Lower leg skin (tissue), 4 donors: Measurements from ENCODE around the gene DOCK11. TPM values are rescaled to one million over a fixed set of nuclear protein-coding genes. Genes with fewer than 3 reads are reported as not detected.

ENCODE experiments used
- DNase-seq, 2 donors: peaks; one replicate each; pipeline ENCODE4 v3.0.0-alpha.2; 2019; ENCODE audit warnings: low spot score in 2 of 2
- H3K4me3 ChIP-seq: fragments of 200-600 bp; sonication (generic); 2 replicates; pipeline ENCODE4 v1.5.1; 2017; ENCODE audit warnings: mild to moderate bottlenecking, low read depth; ENCODE audit not compliant: poor library complexity, severe bottlenecking
- CTCF ChIP-seq, 3 donors: fragments of 450-650 bp; IDR thresholded peaks; one replicate each; pipeline ENCODE4 v1.5.1; 2016; ENCODE audit warnings: antibody characterized with exemption in 3 of 3, mild to moderate bottlenecking in 3 of 3, moderate library complexity in 2 of 3
- POLR2A ChIP-seq, 2 donors: fragments of 450-650 bp; IDR thresholded peaks; one replicate each; pipeline ENCODE4 v1.6.1; 2016 to 2017; ENCODE audit warnings: antibody characterized with exemption in 2 of 2, mild to moderate bottlenecking in 1 of 2, moderate library complexity in 1 of 2
- WGBS, 2 donors: methylation state at CpG; one replicate each; pipeline ENCODE4 v1.1.5; 2018; 5-methylcytosine and 5-hydroxymethylcytosine counted together
- intact Hi-C: fragments of 100-400 bp; cut with DNase I; formaldehyde crosslinking; loops from one replicate; pipeline ENCODE4 v1.15.0; 2023; ENCODE audit warnings: low total_unique reads
- total RNA-seq, 4 donors: library from RNA; depleted of rRNA; stranded (reverse); fragments of >200 nt; gene quantifications; one replicate each; pipeline ENCODE4 v1.1.0, GENCODE V29; 2016

DOCK11 gene
- total RNA-seq, 4 donors from 2014 or later, result 3.5 to 11.1 (median 5.5) TPM

- no peak for TF ChIP-seq CTCF (IDR thresholded peaks at IDR 0.05)
- TF ChIP-seq POLR2A (IDR thresholded peaks at IDR 0.05), result no peak
- H3K4me3 ChIP-seq, result no peak overlapping the region
- WGBS, 2 donors, result 77 to 78% methylated on average over 4 of the region's 4 CpGs
- intact Hi-C loops, result no loop called here
- no peak for DNase-seq
Measured at GRCh38 chrX:118540342-118540741, 44.7 kb downstream of the DOCK11 start.

GRCh38 chrX:118541482-118541881 is 45.9 kb downstream of the DOCK11 start:
- TF ChIP-seq POLR2A (IDR thresholded peaks at IDR 0.05) (no peak), CTCF (IDR thresholded peaks at IDR 0.05) (no peak)
- no peak for DNase-seq
- WGBS, 2 donors, result 76 to 94% methylated on average over 3 of the region's 3 CpGs
- H3K4me3 ChIP-seq, result no peak overlapping the region
- intact Hi-C loops, result no loop called here

- TF ChIP-seq CTCF (IDR thresholded peaks at IDR 0.05) (no peak), POLR2A (IDR thresholded peaks at IDR 0.05) (no peak)
- no peak overlapping the region for H3K4me3 ChIP-seq
- intact Hi-C loops, result no loop called here
- WGBS, 2 donors, result 71 to 72% methylated on average over 5 of the region's 5 CpGs
- no peak for DNase-seq
Measured at GRCh38 chrX:118545510-118545909, 49.9 kb downstream of the DOCK11 start.

- DNase-seq, result no peak
- H3K4me3 ChIP-seq, result no peak overlapping the region
- WGBS, 2 donors, result 77 to 82% methylated on average over 3 of the region's 3 CpGs
- intact Hi-C loops, result no loop called here
- no peak for TF ChIP-seq CTCF (IDR thresholded peaks at IDR 0.05)
- TF ChIP-seq POLR2A (IDR thresholded peaks at IDR 0.05), result no peak
Measured at GRCh38 chrX:118548841-118549240, 53.2 kb downstream of the DOCK11 start.

GRCh38 chrX:118550792-118551191 is 55.2 kb downstream of the DOCK11 start:
- WGBS, 2 donors, result 54 to 59% methylated on average over 2 of the region's 2 CpGs
- TF ChIP-seq POLR2A (IDR thresholded peaks at IDR 0.05) (no peak), CTCF (IDR thresholded peaks at IDR 0.05) (no peak)
- no peak for DNase-seq
- intact Hi-C loops, result no loop called here
- no peak overlapping the region for H3K4me3 ChIP-seq

- intact Hi-C loops, result no loop called here
- WGBS, 2 donors, result 48 to 83% methylated on average over 6 of the region's 6 CpGs
- TF ChIP-seq CTCF (IDR thresholded peaks at IDR 0.05) (no peak), POLR2A (IDR thresholded peaks at IDR 0.05) (no peak)
- no peak for DNase-seq
- no peak overlapping the region for H3K4me3 ChIP-seq
Measured at GRCh38 chrX:118551426-118551825, 55.8 kb downstream of the DOCK11 start.
